ENCODE results near the gene KIAA1143.

DNA sequence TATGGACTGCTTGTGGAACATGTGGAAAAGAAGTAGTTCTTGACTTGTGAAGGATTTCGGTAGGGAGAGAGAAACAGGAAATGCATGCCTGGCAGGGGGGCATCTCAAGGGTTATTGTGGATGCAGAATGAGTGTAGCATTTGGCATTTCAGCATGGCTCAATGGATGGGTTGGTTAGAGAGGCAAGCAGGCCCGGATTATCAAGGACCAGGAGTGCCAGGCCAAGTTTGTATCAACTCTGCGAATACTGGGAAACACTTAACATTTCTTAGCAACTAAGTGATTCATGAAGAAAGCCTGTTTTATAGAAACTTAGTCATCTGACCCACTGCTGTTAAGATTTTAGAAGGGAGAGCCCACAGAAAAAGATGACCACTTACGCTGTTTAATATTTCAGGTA is 33.8 kb upstream of the KIAA1143 start:
- no peak for TF ChIP-seq CHD1 (IDR thresholded peaks at IDR 0.05; ENCODE audit: low read length)
- no peak for TF ChIP-seq ATF1 (CRISPR knock-in tag; IDR thresholded peaks at IDR 0.05)
- no peak for TF ChIP-seq ATF1 (tag; IDR thresholded peaks at IDR 0.05)
- TF ChIP-seq RNF2 (IDR thresholded peaks at IDR 0.05): no peak
- TF ChIP-seq, protein P1, sequence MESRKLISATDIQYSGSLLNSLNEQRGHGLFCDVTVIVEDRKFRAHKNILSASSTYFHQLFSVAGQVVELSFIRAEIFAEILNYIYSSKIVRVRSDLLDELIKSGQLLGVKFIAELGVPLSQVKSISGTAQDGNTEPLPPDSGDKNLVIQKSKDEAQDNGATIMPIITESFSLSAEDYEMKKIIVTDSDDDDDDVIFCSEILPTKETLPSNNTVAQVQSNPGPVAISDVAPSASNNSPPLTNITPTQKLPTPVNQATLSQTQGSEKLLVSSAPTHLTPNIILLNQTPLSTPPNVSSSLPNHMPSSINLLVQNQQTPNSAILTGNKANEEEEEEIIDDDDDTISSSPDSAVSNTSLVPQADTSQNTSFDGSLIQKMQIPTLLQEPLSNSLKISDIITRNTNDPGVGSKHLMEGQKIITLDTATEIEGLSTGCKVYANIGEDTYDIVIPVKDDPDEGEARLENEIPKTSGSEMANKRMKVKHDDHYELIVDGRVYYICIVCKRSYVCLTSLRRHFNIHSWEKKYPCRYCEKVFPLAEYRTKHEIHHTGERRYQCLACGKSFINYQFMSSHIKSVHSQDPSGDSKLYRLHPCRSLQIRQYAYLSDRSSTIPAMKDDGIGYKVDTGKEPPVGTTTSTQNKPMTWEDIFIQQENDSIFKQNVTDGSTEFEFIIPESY (CRISPR knock-in tag; IDR thresholded peaks at IDR 0.05): no peak
- no peak for TF ChIP-seq MYBL2 (IDR thresholded peaks at IDR 0.05; ENCODE audit: low read depth)
- TF ChIP-seq MYBL2 (CRISPR knock-in tag; IDR thresholded peaks at IDR 0.05; ENCODE audit: borderline replicate concordance): no peak
- no peak for TF ChIP-seq POLR2A (conservative IDR thresholded peaks at IDR 0.05)

All from K562 (cell line).